ENCODE results near the gene SCYL3. TPM values are rescaled to one million over a fixed set of nuclear protein-coding genes. Genes with fewer than 3 reads are reported as not detected.

Gene SCYL3
- total RNA-seq, 1 donor from 2014 or later: 4.5 TPM

- DNase-seq (ENCODE audit: low read depth): no peak
- H3K4me3 ChIP-seq (ENCODE audit: low read depth, low read length): no peak overlapping the region
- peaks cover 5% of the 10 kb centered on the region for H3K36me3 ChIP-seq (ENCODE audit: control insufficient read depth, insufficient read depth, low read length)
- no peak for FAIRE-seq
- no peaks in the 10 kb centered on the region for H3K27me3 ChIP-seq (ENCODE audit: control insufficient read depth, insufficient read depth, low read length)
- TF ChIP-seq, protein P1, sequence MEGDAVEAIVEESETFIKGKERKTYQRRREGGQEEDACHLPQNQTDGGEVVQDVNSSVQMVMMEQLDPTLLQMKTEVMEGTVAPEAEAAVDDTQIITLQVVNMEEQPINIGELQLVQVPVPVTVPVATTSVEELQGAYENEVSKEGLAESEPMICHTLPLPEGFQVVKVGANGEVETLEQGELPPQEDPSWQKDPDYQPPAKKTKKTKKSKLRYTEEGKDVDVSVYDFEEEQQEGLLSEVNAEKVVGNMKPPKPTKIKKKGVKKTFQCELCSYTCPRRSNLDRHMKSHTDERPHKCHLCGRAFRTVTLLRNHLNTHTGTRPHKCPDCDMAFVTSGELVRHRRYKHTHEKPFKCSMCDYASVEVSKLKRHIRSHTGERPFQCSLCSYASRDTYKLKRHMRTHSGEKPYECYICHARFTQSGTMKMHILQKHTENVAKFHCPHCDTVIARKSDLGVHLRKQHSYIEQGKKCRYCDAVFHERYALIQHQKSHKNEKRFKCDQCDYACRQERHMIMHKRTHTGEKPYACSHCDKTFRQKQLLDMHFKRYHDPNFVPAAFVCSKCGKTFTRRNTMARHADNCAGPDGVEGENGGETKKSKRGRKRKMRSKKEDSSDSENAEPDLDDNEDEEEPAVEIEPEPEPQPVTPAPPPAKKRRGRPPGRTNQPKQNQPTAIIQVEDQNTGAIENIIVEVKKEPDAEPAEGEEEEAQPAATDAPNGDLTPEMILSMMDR (IDR thresholded peaks at IDR 0.05; ENCODE audit: insufficient read depth, low read length, severe bottlenecking): no peak
These were observed 45.2 kb downstream of the SCYL3 start for GRCh38 chr1:169848456-169848855.

GRCh38 chr1:169844941-169845608 is 48.6 kb downstream of the SCYL3 start:
- no peaks in the 10 kb centered on the region for H3K27me3 ChIP-seq (ENCODE audit: control insufficient read depth, insufficient read depth, low read length)
- FAIRE-seq (no peak), DNase-seq (ENCODE audit: low read depth) (no peak)
- peaks cover 2% of the 10 kb centered on the region for H3K36me3 ChIP-seq (ENCODE audit: control insufficient read depth, insufficient read depth, low read length)
- TF ChIP-seq, protein P1 (IDR thresholded peaks at IDR 0.05; ENCODE audit: insufficient read depth, low read length, severe bottlenecking): no peak
- no peak overlapping the region for H3K4me3 ChIP-seq (ENCODE audit: low read depth, low read length)

- Histone ChIP-seq H3K27me3 (ENCODE audit: control insufficient read depth, insufficient read depth, low read length) (no peaks in the 10 kb centered on the region), H3K4me3 (ENCODE audit: low read depth, low read length) (no peak overlapping the region), H3K36me3 (ENCODE audit: control insufficient read depth, insufficient read depth, low read length) (no peaks in the 10 kb centered on the region)
- no peak for DNase-seq (ENCODE audit: low read depth)
- TF ChIP-seq, protein P1 (IDR thresholded peaks at IDR 0.05; ENCODE audit: insufficient read depth, low read length, severe bottlenecking): no peak
- FAIRE-seq: no peak
These were observed 54.8 kb downstream of the SCYL3 start for GRCh38 chr1:169838942-169839341.

DNA sequence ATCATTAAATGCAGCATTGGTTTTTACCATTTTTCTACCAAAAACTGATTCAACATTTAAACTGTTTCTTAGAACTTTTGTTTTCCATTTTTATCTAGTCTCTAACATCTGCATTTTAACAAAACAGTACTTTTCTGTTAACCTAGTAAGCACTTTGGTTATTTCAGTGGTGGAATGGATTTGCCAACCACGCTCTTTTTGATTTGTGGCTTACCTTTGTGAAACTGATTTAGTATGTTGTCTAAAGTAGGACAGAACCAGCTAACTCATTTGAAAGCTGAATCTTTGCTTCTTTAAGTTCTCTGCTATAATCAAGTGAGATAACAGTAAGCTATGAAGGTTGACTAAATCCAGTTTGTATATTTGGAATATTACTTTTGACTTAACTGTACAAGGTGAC is 57.5 kb downstream of the SCYL3 start:
- Histone ChIP-seq H3K27me3 (ENCODE audit: control insufficient read depth, insufficient read depth, low read length) (no peaks in the 10 kb centered on the region), H3K4me3 (ENCODE audit: low read depth, low read length) (no peak overlapping the region), H3K36me3 (ENCODE audit: control insufficient read depth, insufficient read depth, low read length) (no peaks in the 10 kb centered on the region)
- DNase-seq (ENCODE audit: low read depth): no peak
- TF ChIP-seq, protein P1 (IDR thresholded peaks at IDR 0.05; ENCODE audit: insufficient read depth, low read length, severe bottlenecking): no peak
- FAIRE-seq: no peak

- no peak for DNase-seq (ENCODE audit: low read depth)
- Histone ChIP-seq H3K4me3 (ENCODE audit: low read depth, low read length) (no peak overlapping the region), H3K27me3 (ENCODE audit: control insufficient read depth, insufficient read depth, low read length) (no peaks in the 10 kb centered on the region), H3K36me3 (ENCODE audit: control insufficient read depth, insufficient read depth, low read length) (no peaks in the 10 kb centered on the region)
- FAIRE-seq: no peak
- TF ChIP-seq, protein P1 (IDR thresholded peaks at IDR 0.05; ENCODE audit: insufficient read depth, low read length, severe bottlenecking): no peak
These were observed 58.0 kb downstream of the SCYL3 start for GRCh38 chr1:169835647-169836046.

- DNase-seq (ENCODE audit: low read depth) (no peak), FAIRE-seq (no peak)
- TF ChIP-seq, protein P1 (IDR thresholded peaks at IDR 0.05; ENCODE audit: insufficient read depth, low read length, severe bottlenecking): no peak
- Histone ChIP-seq H3K4me3 (ENCODE audit: low read depth, low read length) (no peak overlapping the region), H3K36me3 (ENCODE audit: control insufficient read depth, insufficient read depth, low read length) (no peaks in the 10 kb centered on the region), H3K27me3 (ENCODE audit: control insufficient read depth, insufficient read depth, low read length) (no peaks in the 10 kb centered on the region)
These were observed 58.8 kb downstream of the SCYL3 start for GRCh38 chr1:169834869-169835268.

Measured in bronchial epithelial cell (primary cell).